ENCODE data around the gene DOK7.

The DOK7 gene

DNA sequence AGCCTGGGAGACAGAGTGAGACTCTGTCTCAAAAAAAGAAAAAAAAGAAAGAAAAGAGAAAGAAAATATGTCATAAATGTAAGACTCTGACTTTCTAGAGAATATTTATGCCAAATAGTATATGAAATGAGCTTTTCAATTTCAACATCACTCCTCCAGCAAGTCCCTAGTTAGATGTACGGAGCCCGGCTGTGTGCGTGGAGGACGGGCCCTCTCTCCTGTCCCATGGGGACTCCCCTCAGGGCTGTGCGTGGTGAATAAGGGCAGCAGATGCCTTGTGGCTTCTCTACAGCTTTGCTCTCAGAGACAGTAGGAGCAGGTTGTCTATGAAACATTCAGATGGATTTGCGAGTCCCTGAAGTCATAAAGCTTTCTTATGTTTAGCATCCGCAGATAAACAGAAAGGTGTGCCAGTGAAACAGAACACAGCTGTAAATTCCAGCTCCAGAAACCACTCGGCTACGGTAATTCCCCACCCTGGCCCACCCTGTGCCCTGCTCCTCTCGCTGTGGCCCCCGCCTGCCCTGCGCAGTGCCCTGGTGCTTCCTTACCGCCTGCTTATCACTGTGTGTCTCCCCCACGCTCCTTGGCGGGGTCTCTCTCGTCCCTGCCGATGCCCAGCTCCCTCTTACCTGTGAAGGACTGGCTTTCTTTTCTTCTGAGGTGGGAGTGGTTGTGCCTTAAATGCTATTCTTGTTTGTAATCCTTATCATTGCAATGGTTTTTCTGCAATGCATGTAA is 35.2 kb upstream of the DOK7 start:
- no peak for DNase-seq

DNA sequence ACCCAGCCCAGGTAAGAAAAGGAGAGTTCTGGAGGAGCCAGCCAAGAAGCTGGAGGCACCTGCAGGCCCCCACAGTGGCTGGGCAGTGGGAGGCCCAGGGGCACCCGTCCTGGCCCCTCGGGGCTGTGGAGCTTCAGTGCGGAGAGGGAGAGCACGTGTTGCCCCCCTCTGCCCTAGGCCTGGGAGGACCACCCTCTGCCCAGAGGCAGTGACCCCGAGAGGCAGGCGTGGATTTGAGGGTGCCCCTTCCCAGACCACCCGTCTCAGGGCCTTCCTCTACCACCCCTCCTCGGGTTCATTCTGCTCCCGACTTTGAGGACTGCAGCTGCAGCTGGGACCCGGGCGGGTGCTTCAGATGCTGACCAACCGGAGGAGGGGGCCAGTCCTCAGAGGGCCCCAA is 33.5 kb upstream of the DOK7 start:
- no peak for DNase-seq

DNA sequence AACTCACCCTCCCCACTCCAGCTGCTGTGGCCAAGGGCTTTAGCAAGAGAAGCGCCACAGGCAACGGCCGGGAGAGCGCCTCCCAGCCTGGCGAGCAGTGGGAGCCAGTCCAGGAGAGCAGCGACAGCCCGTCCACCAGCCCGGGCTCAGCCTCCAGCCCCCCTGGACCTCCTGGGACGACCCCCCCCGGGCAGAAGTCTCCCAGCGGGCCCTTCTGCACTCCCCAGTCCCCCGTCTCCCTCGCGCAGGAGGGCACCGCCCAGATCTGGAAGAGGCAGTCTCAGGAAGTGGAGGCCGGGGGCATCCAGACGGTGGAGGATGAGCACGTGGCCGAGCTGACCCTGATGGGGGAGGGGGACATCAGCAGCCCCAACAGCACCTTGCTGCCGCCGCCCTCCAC is 32.6 kb upstream of the DOK7 start:
- no peak for DNase-seq

DNA sequence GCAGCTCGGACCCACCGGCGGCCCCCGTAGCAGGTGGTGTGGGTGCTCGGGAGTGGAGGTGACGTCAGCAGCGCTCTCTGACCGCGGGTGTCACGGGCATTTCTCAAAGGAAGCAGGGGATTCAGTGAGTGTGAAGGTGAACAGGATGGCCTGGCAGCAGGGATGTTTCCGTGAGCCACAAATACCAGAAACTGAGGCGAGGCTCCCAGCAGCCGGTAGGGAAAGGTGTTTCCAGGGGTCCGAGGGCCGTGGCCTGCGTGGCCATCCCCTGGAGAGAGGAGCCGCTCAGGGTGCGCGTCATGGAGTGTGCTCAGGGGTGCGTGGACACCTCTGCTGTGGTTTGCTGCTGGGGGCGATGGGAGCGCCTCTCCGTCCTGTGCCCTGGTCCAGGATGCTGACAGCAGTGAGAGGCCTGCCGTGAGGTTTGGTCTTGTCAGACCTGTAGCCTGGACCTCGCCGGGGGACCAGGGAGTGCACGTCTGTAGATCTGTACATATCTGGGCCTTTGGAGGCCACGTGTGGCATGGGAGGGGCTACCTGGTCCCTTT is 31.6 kb upstream of the DOK7 start:
- no peak for DNase-seq

DNA sequence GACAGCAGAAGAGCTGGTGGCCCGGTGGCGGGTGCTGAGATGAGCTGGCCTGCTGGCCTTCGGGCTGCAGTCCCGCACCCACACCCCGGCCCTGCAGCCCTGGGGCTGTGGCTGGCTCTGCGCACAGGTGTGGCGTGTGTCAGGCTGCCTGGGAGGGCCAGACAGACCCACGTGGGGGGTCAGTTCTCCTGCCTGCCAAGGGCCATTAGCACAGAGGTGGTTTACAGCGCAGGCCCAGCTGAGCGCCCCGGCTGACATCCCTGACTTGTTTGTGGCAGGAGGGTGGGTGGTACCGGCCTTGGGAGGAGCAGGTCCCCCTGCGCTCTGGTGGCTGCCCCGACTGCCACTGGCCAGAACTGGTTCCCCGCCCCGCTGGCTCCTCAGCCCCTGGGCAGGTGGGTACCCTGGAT is 30.7 kb upstream of the DOK7 start:
- DNase-seq, result no peak

DNA sequence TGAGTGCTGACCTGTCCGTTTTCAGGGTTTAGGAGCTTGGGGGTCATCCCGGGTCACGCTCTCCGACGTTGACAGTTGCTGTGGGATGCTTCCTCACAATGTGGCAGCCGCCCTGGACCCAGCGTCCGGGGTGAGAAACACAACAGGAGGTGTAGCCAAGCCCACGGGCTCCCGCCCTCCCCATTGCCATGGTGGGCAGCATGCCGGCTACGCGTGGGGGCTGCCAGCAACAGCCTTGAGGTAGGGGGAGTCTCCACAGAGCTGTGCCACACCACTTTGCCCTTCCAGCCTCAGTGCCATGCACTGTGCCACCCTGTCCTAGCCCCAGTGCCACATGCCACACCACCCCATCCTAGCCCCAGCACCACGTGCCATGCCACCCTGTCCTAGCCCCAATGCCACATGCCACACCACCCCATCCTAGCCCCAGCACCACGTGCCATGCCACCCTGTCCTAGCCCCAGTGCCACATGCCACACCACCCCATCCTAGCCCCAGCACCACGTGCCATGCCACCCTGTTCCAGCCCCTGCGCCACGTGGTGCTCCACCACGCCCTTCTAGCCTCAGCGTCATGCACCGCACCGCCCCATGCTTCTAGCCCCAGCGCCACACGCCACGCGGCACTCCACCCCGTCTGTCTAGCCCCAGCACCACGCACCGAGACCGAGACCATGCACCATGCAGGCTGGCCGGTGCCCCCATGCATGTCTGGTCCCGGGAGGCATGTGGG is 29.8 kb upstream of the DOK7 start:
- no peak for DNase-seq

DNA sequence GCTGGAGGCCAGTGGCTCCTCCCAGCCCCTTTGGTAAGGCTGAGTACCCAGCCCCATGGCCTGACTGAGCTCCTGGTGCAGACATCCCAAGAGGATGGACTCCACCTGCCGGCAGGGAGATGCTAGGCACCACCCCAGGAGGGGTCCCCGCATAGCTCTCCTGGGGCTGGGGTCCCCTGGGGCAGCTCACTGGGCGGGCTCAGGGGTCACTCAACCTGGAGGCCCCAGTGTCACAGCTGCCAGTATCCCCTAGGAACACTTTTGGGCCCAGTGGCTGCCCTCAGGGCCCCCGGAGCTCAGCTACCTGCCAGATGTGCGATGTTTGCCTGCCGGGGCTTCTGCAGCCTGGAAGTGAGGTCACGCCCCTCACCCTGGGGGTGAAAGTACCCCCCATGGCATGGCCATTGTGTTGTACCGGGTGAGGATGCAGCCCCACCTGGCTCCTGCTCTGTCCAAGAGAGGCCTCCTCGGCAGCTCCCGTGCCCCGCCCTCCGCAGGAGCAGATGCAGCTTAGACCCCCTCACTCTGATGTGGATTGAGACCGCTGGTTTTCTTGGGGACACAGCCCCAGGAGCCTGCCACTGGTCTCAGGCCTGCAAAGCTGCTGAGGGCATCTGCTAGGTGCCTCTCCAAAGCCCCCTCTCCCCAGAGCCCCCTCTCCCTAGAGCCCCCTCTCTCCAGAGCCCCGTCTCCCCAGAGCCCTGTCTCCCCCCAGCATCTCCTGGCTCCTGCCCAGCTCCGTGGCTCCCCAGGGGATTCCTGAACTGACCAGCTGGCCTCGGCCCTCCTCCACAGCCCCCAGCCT is 28.0 kb upstream of the DOK7 start:
- no peak for DNase-seq

DNA sequence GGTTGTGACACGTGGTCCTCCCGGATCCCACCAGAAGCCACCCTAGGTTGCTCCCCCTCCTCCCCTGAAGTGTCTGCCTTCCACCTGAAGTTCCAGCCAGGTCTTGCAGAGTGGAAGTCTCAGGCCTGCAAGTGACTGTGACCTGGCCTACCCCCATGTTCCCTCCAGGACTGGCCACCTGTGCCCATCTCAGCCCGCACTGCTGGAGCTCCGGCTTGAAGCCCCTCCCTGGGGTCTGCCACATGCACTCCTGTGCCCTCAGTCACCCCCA is 27.5 kb upstream of the DOK7 start:
- DNase-seq, result no peak

DNA sequence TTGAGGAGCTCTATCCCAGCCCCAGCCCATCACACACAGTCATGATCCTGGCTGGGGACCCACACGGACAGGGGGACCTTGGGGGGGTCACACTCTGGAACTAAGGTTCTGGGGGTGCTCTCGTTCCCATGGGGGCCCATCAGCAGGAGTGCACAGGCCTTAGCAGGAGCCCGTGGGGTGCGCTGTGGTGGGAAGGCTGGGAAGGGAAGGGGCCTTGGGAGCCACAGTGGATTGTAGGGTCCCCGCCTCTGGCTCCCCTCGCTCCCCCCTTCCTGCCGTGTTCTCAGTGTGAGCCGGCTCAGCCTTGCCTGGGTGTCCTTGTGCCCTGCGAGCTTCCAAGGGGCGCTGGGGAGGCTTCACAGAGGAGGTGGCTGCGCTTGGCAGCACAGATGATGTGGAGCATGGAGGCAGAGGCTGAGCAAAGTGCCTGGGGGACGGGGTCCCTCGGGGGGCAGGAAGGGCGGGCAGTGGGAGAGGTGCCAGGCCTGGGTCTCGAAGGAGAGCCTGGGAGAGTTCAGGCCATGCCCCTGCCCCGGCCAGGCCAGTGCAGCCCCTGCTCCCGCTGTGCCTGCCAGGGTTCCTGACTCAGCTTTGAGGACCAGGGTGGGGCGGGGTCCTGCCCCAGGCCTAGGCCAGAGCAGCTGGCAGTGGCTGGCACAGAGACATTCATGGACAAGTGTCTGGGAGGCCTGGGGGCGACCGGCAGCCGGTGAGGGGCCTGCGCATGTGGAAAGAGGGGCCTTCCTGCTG is 26.9 kb upstream of the DOK7 start:
- no peak for DNase-seq

DNA sequence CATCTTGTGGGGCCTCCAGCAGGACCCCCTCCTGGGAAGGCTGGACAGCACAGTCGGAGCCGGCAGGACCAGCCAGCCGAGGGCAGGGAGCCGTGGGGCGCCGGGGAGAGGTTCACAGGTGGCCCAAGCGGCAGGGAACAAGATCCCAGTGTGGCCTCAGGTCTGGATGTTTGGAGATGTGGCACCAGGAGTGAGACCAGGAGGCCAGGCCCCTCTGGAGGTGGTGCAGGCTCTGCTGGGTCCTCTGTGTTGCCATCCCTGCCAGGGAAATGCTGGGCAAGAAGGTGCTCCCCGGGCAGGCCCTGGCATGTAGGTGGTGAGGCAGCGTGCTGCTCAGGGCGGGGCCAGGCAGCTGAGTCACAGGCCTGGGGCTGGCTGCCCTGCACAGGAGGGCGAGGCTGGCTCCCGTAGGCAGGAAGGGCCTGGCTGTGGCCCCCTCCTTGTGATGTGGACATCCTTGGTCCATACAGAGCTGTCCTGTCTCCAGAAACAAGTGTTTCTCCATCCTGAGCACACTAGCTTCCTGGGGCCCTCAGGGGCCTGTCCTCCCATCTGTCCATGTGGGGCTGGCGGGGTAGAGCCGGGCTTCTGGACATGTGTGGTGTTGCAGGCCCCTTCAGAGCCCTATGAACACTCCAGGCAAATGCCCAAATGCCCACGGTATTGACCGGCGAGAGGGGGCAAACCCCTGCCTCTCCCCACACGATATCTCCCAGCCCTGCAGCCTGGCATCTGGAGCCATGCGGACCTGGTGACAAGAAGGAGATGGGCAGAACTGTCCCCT is 26.1 kb upstream of the DOK7 start:
- no peak for DNase-seq

DNA sequence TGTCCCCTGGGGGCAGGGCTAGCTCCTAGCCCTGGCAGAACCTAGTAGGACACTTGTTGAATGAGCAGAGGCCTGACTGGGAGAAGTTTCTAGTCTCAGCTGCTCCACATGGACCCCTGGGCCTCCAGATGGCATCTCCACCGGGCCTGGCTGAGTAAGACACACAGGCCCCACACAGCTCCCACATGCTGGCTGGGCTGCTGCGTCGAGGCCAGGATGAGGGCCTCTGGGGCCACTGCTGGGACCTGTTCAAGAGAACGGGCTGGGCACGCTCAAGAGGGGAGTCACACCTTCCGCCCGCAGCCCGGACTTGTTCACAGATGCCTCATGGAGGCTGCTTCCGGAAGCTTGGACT is 25.5 kb upstream of the DOK7 start:
- no peak for DNase-seq

DNA sequence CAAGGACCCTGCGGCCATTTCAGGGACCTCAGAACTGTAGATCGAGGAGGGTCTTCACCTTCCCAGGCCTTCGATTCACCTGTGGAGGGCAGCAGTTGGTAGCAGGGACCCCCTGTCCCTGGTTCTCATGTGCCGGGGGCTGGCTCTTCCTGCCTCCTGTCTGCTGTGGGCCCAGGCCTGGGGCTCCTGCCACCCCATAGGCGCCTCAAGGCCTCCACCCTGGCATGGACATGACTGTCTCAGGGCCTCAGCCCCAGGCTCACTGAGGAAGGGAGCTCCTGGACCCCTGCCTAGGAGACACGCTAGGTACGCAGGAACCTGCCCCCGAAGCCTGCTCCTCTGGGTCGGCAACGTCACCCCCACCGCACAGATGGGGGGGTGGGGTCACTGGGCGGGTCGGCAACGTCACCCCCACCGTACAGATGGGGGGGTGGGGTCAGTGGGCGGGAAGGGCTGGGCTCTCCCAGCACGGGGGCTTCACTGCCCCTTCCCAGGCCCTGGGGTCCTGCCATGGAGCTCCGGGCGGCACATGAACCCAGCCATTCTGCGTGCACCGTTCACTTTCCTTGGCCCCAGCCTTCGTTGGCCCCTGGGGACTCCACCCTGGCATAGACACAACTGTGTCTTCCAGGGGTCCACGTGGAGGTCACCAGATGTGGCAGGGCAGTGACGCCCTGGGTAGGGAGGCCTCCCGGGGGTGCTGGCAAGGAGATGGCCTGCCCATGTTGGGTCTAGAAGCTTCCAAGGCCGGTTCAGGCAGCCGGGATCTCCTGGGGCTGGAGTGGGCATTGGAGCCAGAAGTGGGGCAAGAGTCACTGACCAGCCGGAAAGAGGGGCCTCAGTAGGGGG is 24.9 kb upstream of the DOK7 start:
- no peak for DNase-seq

DNA sequence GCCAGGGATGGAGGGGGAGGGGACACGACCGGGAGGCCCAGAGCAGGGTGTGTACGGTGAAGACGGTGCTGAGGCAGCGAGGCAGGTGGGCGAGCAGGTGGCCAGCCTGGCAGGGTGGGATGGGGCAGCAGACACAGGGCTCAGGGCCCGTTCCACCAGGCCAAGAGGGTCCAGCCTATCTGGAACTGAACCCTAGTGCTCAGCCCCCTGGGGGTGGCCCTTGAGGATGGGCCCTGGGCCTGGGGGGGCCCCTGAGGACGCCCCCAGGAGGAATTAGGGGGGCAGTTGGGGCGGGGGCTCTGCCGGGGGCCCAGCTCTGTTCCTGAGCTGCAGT is 24.3 kb upstream of the DOK7 start:
- no peak for DNase-seq

DNA sequence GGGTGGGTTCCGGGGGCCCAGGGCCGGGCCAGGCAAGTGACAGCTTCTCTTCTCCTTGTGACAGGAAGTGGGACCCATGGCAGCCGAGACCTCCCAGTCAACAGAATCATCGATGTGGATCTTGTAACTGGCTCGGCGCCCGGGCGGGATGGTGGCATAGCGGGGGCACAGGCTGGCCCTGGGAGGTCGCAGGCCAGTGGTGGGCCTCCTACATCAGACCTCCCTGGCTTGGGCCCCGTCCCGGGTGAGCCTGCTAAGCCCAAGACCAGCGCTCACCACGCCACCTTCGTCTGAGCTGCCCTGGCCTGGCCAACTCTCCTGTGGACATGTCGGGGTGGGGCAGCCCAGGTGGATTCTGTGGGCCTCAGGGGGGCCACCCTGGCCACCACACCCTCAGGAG is 23.7 kb upstream of the DOK7 start:
- no peak for DNase-seq

DNA sequence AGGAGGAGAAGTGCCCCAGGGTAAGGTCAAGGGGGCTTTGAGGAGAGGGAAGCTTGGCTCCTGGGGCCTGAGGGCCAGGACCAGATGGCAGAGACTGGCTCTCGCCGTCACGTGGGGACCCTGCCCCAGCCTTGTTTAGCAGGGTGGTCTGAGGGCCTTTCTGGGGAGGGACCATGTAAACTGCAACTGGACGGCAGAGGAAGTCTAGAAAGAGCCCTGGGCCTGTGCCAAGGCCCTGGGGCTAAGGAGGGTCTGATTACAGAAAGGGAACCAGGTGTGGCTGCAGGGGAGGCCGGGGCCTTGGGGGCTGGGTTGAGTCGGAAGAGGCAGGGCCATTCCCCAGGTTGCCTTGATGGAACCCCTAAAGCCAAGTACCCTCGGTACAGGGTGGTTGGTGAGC is 23.1 kb upstream of the DOK7 start:
- DNase-seq, result no peak

DNA sequence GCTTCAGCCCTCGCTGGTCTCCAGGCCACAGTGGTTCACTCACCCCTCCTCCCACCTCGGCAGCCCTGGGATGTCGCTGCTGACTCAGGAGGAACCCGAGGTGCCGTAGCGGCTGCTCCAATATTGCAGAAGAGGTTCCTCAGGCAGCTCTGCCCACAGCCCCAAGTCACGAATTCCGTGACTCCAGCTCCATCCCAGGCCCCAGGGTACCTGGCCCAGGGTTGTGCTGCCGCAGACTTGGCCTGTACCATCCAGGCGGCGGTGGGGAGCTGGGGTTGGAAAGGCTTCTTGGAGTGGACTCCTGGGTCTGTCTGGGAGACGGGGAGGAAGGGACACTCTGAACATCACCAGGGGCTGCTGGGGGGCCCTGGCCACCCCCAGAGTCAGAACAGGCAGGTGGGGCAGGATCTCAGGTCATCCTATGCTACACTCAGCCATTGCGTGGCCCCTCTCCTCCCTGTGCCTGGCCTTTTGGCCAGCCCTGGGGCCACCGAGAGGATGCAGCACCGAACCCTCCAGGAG is 22.1 kb upstream of the DOK7 start:
- peak in 1 of 2 donors; percentile 6 for DNase-seq

DNA sequence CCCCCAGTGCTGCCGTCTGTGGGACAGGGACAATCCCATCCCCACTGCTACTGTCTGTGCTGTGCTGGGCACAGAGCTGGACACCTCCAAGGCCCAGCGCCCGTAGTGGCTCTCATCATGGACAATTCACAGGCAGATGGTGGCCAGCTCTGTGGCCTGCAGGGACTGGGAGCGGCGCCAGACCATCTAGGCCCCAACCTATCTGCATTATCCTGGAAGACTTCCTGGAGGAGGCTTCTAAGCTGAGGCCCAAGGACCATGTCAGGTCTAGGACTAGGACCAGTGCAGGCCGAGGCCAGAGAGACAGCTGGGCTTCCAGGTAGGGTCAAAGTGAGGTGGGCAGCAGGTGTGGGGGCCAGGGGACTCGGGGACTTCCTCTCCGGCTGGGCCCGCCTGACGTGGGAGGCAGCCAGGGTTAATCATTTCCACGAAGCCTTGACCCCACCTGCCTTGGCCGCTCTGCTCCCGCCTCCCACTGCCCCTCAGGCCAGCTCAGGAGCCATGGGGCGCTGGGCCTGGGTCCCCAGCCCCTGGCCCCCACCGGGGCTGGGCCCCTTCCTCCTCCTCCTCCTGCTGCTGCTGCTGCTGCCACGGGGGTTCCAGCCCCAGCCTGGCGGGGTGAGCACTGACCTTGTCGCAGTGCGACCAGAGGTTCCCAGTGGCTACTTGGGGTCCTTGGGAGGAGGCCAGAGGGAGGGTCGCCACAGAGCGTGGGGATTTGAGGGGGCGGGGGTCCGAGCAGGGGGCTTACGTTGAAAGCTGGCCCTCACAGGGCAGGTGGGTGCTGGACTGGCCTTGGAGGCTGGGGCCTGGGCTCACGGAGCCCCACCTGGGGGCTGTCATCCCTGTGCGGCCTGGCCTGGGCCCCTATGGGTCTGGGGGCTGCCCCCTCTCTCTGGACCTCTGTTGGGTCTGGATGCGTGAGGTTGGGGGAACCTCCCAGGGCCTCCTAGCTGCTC is 21.3 kb upstream of the DOK7 start, which contains the start of gene HGFAC:
Gene HGFAC (plus strand): TSS at position 468 of the 959 bp plus-strand sequence. CDS start 34 bp downstream, at position 502.
- no peak for DNase-seq

DNA sequence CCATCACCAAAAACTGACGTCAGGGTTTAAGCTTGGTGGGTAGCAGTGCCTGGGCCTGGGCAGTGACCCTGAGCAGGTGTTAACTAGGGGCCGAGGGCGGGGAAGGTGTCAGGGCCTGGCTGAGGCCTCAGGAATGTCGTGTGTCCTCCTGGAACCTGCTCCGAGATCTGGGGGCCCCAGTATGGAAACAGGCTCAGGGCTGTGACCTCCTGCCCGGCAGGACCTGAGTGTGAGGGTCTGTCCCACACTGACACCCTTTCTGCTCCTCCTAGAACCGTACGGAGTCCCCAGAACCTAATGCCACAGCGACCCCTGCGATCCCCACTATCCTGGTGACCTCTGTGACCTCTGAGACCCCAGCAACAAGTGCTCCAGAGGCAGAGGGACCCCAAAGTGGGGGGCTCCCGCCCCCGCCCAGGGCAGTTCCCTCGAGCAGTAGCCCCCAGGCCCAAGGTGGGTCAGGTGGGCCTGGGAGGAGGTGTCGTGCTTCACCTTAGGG is 20.6 kb upstream of the DOK7 start:
- DNase-seq, result no peak

DNA sequence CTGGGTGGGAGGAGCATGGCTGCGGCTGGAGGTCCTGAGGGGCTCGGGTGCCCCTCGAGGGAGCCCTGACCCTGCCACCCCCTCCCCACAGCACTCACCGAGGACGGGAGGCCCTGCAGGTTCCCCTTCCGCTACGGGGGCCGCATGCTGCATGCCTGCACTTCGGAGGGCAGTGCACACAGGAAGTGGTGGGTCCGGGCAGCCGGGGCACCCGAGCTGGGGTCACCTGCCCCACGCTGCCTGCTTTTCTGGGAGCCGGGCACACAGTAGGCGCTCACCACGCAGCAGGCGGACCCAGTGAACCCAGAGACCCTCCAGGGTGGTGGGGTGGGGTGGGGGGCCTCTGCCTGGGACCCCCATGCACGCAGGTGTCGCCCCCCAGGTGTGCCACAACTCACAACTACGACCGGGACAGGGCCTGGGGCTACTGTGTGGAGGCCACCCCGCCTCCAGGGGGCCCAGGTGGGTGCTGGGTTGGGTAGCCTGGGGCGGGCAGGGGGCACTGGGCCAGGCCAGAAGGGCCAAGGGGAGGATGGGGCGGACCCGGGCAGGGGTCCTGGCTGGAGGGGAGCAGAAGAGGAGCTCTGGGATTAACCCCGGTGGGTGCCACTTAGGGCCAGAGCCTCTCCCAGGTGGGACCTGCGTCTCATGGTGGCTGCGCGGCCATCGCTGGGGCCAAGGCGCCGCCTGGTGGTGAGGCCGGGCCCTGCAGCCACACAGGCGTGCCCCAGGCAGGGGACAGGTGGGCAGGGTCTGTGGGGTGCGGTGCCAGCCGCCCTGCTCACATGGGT is 20.0 kb upstream of the DOK7 start:
- no peak for DNase-seq

All from hippocampal formation (tissue), 2 donors.